NCI-H146 treated with DMSO at 0.1 percent for 48 hours (cell line): Measurements from ENCODE around the gene SLC16A3.

Source experiments
- DNase-seq: peaks from one replicate; lab custom pipeline; 2025; ENCODE audit not compliant: unreplicated experiment; lab: John Stamatoyannopoulos, UW

The SLC16A3 gene

DNA sequence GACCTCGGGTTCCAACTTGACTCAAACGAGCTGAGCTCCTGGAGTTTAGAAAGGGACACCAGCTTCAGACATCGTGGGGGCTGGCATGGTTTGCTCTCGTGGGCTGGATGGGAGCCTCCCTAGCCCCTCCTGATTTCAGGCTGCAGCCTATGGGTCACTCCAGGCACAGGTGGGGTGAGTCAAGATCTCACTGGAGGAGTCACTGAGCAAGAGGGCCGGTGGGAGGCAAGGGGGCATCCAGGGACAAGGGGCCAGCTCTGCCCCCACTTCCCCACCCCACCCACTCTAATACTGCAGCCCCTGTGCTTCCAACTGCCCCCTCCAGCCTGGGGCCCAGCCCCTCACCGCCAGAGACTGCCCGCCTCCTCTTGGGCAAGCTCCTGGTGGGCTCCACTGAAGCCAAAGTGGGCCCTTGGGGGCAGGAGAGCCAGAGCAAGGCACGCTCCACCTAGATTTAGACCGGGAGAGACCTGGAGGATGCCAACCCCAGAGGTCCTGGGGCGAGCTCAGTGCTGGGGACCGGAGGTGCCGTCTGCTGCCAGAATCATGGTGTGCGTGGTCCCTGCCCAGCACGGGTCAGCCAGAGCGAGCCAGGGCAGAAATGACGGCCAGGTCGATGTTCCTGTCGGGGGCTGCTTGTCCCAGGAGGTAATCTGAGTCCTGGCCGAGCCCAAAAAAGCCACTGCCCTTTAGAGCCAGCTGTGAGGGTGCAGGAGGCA lies 6.4 kb downstream of the SLC16A3 start:
- no peak for DNase-seq

- DNase-seq = no peak
These were observed 6.9 kb downstream of the SLC16A3 start for GRCh38 chr17:82235775-82236141.

DNA sequence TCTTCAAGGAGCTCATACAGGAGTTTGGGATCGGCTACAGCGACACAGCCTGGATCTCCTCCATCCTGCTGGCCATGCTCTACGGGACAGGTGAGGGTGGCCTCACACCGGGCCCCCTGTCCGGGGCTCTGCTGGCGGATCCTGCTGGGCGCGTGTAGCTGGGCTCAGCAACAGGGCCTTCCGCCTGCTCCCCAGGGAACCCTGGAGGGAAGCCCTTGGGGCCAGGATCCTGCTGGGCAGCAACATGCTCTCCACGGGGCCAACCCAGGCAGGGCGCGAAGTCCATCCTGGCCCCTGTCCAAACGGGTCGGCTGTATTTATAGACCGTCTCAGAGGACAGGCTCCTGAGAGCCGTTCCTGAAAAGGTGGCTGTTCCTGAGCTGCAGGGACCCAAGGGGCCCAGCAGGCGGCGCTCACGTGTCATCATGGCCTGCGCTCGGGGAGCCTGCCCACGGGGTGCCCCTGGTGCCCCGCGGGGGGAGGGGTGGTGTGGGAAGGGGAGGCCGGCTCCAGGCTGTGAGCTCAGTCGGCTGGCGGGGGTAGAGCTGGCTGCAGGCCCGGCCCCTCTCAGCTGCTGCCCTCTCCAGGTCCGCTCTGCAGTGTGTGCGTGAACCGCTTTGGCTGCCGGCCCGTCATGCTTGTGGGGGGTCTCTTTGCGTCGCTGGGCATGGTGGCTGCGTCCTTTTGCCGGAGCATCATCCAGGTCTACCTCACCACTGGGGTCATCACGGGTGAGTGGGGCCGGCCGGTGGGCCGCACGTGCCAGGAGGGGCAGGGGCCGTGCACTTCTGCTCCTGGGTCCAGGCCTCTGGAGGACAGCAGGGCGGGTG lies 7.5 kb downstream of the SLC16A3 start:
- peak; percentile 30 for DNase-seq

GRCh38 chr17:82237083-82237745 lies 8.4 kb downstream of the SLC16A3 start:
- no peak for DNase-seq

DNA sequence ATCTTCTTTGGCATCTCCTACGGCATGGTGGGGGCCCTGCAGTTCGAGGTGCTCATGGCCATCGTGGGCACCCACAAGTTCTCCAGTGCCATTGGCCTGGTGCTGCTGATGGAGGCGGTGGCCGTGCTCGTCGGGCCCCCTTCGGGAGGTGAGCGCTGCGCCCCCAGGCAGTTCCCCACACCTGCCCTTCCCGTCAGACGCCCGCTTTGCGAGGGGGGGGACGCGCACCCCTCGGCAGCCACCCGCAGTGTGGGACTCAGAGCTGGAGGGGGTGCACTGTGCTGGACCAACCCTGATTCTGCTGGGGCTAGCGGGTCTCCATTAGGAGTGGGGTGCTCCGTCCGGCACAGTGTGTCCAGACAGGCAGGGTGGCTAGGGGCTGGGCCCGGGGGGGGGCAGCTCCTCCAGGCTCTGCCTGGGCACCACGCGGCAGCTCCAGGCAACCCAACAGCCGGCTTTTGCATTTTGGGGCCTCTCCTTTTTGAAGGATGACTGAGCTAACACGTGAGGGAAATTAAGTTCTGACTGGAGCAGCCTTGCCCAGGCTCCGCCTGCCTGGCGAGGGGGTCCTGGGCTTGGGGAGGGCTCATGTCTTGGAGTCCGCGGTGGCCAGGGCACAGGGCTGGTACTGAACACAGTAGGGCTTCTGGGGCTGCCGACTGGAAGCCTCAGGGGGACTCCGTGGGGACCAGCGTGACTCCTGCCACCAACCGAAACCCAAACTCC lies 9.1 kb downstream of the SLC16A3 start:
- DNase-seq = no peak

- DNase-seq = no peak
These were observed 9.8 kb downstream of the SLC16A3 start for GRCh38 chr17:82238472-82239201.

DNA sequence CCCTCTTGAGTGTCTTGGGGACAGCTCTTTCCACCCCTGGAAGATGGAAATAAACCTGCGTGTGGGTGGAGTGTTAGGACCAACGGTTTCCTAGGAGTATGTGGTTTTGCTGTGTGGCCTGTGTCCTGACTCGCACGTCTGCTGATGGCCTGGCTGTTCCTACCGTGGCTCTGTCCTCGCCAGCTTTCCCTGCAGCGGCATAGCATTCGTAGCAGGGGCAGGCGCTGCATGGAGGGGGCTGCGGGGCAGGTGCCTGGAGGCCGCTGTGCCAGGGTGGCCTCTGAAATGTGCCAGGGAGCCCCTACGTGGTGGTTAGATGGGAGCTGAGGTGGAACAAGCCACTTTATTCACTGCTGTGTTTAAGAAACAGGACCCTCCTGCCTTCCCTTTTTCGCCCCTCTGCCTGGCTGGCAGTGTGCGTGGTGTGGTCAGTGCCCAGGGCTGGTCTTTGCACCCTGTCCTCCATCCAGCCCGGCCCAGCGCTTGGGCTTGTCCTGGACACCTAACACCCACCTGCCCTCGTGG lies 10.6 kb downstream of the SLC16A3 start:
- no peak for DNase-seq

- DNase-seq = no peak
These were observed 11.2 kb downstream of the SLC16A3 start for GRCh38 chr17:82239926-82240505.

GRCh38 chr17:82240506-82241182 lies 11.8 kb downstream of the SLC16A3 start:
- no peak for DNase-seq

DNA sequence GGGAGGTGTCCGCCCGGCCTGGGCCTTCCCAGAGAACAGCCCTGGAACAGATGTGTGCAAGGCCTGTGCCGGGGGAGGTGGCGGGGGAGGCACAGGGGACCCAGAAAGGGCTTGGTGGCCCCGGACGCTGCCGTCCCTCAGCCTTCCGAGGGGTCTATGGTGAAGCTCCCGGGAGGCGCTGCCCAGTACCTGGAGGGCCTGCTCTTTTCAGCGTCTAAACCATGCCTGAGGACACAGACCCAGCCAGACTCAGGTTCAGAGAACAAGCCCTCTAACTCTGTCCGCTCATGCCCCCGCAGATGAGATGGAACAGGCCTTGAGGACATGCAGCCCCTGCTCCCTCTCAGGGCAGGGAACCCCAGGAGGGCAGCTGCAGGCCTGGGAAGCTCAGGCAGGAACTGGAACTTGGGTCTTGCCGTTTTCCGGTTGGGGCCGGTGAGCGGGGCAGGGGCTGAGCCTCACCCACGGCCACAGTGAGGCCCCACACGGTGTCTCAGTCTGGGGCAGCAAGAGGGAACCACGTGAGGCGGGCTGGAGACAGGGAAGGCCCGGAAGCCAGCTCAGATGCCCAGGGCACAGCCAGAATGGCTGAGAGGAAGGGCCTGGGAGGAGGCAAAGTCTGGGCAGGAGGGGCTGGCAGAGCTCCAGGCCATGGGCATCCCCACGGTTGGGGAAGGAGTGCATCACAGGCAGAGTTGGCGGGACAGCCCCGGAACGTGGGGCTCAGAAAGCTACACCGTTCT lies 12.5 kb downstream of the SLC16A3 start:
- no peak for DNase-seq

DNA sequence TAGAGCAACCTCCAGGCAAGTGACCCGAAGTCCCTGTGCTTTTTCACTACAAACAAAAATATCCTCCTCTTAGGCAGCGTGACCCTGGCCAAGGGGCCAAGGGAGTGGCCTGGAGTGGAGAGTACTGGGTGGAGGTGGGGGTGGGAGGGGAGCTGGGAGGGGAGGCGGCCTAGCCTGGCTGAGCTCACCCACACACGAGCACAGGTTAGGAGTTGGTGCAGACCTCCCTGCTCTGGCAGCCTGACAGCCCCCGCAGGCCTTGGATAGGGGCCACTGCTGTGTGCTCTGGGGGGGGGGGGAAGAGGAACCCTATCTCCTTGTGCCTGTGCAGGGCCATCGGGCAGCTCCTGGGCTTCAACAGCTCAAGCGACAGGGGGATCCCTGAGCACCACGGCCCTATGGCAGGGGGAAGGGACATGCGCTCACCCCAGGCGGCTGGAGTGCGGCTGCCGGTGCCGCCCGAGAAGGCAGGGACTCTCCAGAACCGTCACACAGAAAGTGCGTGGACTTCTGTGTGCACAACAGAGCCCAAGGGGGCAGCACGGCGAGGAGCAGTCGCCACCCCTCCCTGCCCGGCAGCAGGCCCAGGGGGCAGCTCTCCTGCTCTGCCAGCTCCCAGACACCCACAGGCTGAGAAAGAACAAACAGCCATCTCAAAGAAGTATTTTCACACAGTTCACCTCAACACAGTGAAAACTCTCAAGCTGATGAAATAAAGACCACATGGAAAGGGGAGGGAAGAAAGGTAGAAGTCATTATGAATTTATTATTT lies 13.3 kb downstream of the SLC16A3 start:
- no peak for DNase-seq

DNA sequence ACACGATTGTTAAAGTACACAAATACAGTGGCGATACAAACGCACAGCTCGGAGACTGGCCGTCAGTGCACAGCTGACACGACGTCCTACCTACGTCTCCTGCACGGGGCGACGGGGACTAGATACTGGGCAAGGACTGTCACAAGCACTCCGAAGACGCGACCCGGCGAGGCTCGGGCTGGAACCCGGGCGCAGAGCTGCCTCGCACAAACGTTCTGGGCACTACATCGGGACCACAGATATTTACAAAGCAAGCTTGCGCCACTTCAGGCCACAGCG lies 13.8 kb downstream of the SLC16A3 start:
- DNase-seq = no peak

GRCh38 chr17:82242977-82243647 lies 14.3 kb downstream of the SLC16A3 start:
- DNase-seq = no peak

DNA sequence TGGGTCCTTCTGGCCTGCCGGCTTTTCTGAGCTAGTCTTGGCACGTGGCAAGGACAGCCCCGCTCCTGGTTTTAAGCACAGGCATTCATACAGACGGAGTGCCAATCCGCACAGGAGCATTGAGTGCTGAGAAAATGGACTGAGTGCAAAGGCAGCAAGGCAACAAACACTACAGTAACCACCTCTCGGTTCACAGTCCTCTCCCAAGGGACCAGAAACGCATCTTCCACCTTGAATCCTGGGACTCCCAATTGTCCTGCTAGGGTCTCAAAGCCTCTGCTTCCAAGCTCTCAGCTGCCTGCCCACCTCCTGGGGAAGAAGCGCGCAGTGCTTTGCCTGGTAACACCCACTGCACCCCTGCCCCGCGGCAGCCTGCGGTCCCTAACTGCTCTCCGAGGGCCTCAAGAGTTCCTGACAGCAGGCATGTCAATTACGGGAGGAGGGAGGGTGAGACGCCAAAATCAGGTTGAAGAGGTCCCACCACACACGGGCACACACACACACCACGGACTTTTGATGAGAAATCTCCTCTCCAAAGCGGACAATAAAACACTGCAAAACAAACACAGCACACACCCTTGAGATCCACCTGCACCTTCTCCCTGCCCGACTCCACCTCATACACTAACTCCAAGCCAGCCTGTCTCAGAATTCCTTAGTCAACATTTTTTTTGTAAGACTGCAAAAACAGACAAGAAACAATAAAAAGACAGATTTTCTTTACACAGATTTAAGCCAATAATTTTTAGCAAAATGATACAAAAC lies 15.0 kb downstream of the SLC16A3 start:
- no peak for DNase-seq

GRCh38 chr17:82244413-82245133 lies 15.7 kb downstream of the SLC16A3 start:
- no peak for DNase-seq
